ENCODE measurements around the gene USP2.

USP2 gene

GRCh38 chr11:119361941-119362725 is 19.4 kb downstream of the USP2 start:
- no peak for DNase-seq

- DNase-seq = no peak
Measured at GRCh38 chr11:119361056-119361787, 20.3 kb downstream of the USP2 start.

- DNase-seq = no peak
Measured at GRCh38 chr11:119359365-119360214, 21.9 kb downstream of the USP2 start.

- DNase-seq = no peak
Measured at GRCh38 chr11:119357074-119357473, 24.4 kb downstream of the USP2 start.

- DNase-seq = peak in 1 of 2 experiments; percentile 17
Measured at GRCh38 chr11:119356349-119357031, 25.0 kb downstream of the USP2 start.

GRCh38 chr11:119355091-119355843 is 26.2 kb downstream of the USP2 start:
- no peak for DNase-seq

GRCh38 chr11:119352857-119353260 is 28.6 kb downstream of the USP2 start:
- DNase-seq = no peak

- no peak for DNase-seq
Measured at GRCh38 chr11:119351232-119351631, 30.3 kb downstream of the USP2 start.

- DNase-seq = no peak
Measured at GRCh38 chr11:119350302-119350701, 31.2 kb downstream of the USP2 start.

GRCh38 chr11:119347940-119348605 is 33.4 kb downstream of the USP2 start:
- no peak for DNase-seq

GRCh38 chr11:119347242-119347641 is 34.2 kb downstream of the USP2 start:
- DNase-seq = no peak

GRCh38 chr11:119346605-119347004 is 34.9 kb downstream of the USP2 start, which contains the start of gene MFRP:
TSS of gene MFRP (minus strand) at chr11:119346705. CDS start at chr11:119346513, 192 bp downstream.
- DNase-seq = no peak

- no peak for DNase-seq
Measured at GRCh38 chr11:119345685-119346084, 35.8 kb downstream of the USP2 start.

- DNase-seq = no peak
Measured at GRCh38 chr11:119344291-119345010, 37.0 kb downstream of the USP2 start.

GRCh38 chr11:119343726-119344125 is 37.8 kb downstream of the USP2 start:
- DNase-seq = no peak

GRCh38 chr11:119342362-119343130 is 38.9 kb downstream of the USP2 start:
- DNase-seq = no peak

- no peak for DNase-seq
Measured at GRCh38 chr11:119342023-119342300, 39.5 kb downstream of the USP2 start.

- DNase-seq = no peak
Measured at GRCh38 chr11:119341222-119342022, 40.1 kb downstream of the USP2 start.

Measured in cerebellar nuclear complex (tissue), 1 donor.